Transverse colon (tissue), 3 donors: Measurements from ENCODE around the gene FBXO21.

ENCODE experiments used
- EP300 ChIP-seq: sonication (generic); formaldehyde crosslinking; IDR thresholded peaks from one replicate; pipeline ENCODE4 v1.6.1; 2017; ENCODE audit warnings: antibody characterized with exemption, low read depth
- POLR2A ChIP-seq: fragments of 450-650 bp; IDR thresholded peaks from one replicate; pipeline ENCODE4 v1.6.1; 2016; ENCODE audit warnings: antibody characterized with exemption, mild to moderate bottlenecking, moderate library complexity
- TF ChIP-seq, protein P1 (sequence below), 5 experiments: fragments of 200-600 bp in 3 of 5; fragments of 450-650 bp in 2 of 5; sonication (generic) in 3 of 5; IDR thresholded peaks; 1 replicate in 2 of 5; 2 replicates in 3 of 5; pipeline ENCODE4 v1.5.1; 2016 to 2017; ENCODE audit warnings: antibody characterized with exemption in 5 of 5, inconsistent platforms in 3 of 5, mild to moderate bottlenecking in 2 of 5, moderate library complexity in 1 of 5

DNA sequence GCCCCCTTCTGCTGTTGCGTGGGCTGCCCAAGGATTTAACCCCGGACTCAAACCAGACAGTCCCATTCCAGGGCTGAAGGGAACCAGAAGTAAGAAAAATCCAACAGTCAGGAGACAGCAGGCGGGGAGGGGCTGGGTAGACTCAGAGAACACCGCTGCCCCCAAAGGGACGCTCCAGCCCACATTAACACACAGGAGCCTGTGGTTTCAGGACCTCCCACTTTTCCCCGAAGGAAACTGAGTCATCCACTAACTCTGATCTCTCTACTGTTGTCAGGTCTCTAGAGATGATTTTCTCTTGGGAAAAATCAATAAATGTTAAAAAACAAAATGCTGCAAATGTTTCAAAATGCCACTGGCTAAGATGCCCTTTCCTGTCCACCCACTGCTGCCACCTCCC lies 41.6 kb downstream of the FBXO21 start:
- TF ChIP-seq, protein P1, sequence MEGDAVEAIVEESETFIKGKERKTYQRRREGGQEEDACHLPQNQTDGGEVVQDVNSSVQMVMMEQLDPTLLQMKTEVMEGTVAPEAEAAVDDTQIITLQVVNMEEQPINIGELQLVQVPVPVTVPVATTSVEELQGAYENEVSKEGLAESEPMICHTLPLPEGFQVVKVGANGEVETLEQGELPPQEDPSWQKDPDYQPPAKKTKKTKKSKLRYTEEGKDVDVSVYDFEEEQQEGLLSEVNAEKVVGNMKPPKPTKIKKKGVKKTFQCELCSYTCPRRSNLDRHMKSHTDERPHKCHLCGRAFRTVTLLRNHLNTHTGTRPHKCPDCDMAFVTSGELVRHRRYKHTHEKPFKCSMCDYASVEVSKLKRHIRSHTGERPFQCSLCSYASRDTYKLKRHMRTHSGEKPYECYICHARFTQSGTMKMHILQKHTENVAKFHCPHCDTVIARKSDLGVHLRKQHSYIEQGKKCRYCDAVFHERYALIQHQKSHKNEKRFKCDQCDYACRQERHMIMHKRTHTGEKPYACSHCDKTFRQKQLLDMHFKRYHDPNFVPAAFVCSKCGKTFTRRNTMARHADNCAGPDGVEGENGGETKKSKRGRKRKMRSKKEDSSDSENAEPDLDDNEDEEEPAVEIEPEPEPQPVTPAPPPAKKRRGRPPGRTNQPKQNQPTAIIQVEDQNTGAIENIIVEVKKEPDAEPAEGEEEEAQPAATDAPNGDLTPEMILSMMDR (IDR thresholded peaks at IDR 0.05): no peak
- TF ChIP-seq EP300: no peak
- TF ChIP-seq POLR2A: no peak
